ENCODE data around the gene MEOX2.

Gene MEOX2

DNA sequence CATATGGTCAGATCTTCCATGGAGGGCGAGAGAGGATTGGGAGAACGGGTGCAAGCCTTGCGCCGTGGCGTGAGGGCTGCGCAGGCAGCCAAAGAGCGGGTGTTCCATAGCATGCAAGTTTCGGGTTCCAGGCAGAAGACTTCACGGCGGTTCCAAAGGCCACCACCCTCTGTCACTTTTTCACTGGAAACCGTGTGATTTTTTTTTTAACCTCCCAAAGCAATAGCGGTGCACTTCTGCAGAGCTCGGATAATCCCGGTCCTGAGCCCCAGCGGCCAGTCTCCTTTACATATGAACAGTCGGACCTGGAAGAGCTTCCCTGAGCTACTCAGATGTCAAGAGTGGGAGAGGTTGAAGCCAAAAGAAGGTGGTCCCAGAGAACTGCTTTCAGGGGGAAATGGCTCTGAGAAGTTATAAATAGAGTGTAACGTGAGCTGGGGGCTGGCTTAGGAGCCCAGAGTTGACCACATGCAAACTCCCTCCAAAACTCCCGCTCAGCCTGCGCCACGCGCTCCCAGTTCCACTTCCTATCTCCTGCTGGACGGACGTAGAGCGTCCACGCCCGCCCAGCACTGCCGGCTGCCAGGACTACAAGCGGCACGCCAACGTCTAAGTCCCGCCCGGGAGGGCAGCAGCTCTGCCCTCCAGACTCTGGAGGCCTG lies at the start of gene MEOX2:
Gene MEOX2 (minus strand): TSS at position 389 of the 662 bp plus-strand sequence. CDS start 281 bp downstream, at position 108.
- peaks cover 47% of the 10 kb centered on the region for H3K27me3 Mint-ChIP-seq
- DNase-seq: no peak
- no peaks in the 10 kb centered on the region for H3K9me3 Mint-ChIP-seq
- no peak within 1 kb of the TSS for H3K4me3 Mint-ChIP-seq
- no peak within 1 kb of the TSS for H3K27ac Mint-ChIP-seq
- H3K36me3 Mint-ChIP-seq (ENCODE audit: low read depth): no peaks in the 10 kb centered on the region
- H3K4me1 Mint-ChIP-seq (ENCODE audit: low read depth): no peaks in the 10 kb centered on the region

DNA sequence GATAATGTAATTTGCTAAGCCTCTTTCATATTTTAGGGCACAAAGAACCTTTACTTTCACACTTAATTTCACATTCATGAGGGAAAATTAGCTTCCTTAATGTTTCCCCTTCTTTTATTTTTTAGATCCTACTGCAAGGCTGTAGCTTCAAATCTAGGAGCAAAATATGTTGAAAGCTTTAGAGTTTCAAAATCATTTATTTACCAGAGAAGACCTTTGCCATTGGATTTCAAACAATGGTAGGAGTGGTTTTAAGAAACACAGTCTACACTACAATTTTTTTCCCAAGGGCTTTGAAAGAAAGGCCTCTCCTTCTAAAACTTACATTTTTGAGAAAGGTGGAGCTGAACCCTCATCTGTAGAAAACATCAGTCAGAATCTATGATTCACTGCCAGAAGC lies 43.3 kb upstream of the MEOX2 start:
- Mint-ChIP-seq H3K27me3 (no peaks in the 10 kb centered on the region), H3K27ac (no peak overlapping the region), H3K9me3 (no peaks in the 10 kb centered on the region), H3K4me1 (ENCODE audit: low read depth) (no peaks in the 10 kb centered on the region), H3K4me3 (no peak overlapping the region), H3K36me3 (ENCODE audit: low read depth) (no peaks in the 10 kb centered on the region)
- no peak for DNase-seq

DNA sequence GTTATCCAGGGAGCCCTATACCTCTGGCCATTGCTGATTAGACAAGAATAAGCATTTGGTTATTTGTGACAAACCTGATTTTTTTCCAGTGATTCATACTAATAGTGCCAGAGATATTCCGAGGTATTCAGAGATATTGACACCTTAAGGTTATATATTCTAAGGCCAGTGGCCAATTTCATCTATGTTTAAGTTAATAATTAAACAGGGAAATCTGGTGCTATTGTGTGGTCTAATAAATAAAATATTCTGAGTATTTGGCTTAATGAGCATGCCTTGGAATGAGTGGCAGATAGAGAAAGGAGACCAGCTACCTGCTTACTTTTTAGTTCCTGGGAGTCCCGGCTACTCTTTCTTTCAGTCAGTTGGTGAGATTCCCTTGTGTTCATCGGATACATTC lies 38.6 kb upstream of the MEOX2 start:
- H3K36me3 Mint-ChIP-seq (ENCODE audit: low read depth): no peaks in the 10 kb centered on the region

DNA sequence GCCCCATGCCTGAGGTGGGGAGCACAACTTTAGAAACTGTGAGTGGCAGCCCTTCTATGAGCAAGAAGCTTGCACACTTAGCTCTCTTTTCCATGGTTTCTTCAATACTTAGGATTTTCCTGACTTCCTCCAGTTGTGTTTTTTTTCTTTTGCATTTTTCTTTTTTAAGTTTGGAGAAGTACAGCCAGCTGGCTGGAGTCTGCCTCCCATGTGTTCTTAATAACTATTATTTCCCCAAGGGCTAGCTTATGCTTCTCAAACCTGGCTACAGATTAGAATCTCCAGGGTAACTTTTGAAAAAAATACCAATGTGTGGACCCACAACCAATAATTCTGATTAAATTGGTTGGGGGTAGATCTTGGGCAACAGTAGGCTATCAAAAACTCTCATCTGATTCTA lies 37.4 kb upstream of the MEOX2 start:
- H3K4me3 Mint-ChIP-seq: no peak overlapping the region
- no peaks in the 10 kb centered on the region for H3K36me3 Mint-ChIP-seq (ENCODE audit: low read depth)
- H3K27me3 Mint-ChIP-seq: no peaks in the 10 kb centered on the region
- no peak for DNase-seq
- no peaks in the 10 kb centered on the region for H3K4me1 Mint-ChIP-seq (ENCODE audit: low read depth)
- no peak overlapping the region for H3K27ac Mint-ChIP-seq
- no peaks in the 10 kb centered on the region for H3K9me3 Mint-ChIP-seq

More for the DNA sequence above, 38.6 kb upstream of the MEOX2 start:
- DNase-seq: no peak
- Mint-ChIP-seq H3K27me3 (no peaks in the 10 kb centered on the region), H3K9me3 (no peaks in the 10 kb centered on the region), H3K4me3 (no peak overlapping the region), H3K4me1 (ENCODE audit: low read depth) (no peaks in the 10 kb centered on the region), H3K27ac (no peak overlapping the region)

DNA sequence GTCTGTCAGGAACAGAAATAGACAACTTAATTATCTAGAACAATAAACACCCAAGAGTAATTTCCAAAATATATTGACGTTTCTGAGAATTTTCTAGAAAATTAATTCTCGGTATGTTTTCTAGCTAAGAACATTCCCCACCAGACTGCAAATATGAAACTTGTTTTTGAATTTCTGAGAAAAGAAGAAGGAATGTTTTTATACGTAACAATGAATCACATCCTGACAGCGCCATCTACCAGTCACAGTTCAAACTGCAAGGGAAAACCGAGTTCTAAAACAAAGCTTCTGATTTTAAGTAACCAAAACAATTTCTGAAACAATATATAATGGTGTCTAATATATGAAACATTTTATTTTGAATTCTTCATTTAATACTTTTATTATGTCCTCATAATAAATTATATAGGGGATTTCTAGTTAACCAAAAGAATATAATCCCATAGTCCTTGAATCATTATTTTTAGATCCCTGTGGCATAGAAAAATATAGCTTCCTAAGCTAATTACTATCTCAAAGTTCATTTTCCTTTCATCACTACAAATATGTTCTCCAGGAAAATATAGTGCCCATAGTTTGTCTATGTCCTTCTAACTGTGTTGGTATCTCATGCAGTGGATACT lies 34.5 kb upstream of the MEOX2 start:
- Mint-ChIP-seq H3K4me3 (no peak overlapping the region), H3K4me1 (ENCODE audit: low read depth) (no peaks in the 10 kb centered on the region), H3K27me3 (no peaks in the 10 kb centered on the region), H3K9me3 (no peaks in the 10 kb centered on the region), H3K27ac (no peak overlapping the region), H3K36me3 (ENCODE audit: low read depth) (no peaks in the 10 kb centered on the region)
- DNase-seq: no peak

DNA sequence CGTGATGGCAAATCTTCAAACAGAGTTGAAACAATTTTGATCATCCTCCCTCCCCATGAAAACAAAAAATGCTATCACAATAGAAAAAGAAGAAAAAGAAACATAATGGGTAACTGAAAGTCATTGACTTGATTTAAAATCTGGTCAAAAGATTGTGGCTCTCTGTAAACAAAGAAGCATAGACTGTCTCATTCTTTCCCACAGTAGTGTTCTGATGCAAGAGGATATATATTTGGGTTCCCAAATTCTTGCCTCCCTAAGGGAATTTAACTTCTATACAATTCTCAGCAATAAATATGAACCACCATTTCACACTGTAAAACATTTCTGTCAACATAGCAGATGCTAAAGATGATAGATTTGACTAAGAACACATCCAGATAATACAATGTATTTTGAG lies 32.8 kb upstream of the MEOX2 start:
- no peaks in the 10 kb centered on the region for H3K4me1 Mint-ChIP-seq (ENCODE audit: low read depth)
- H3K27me3 Mint-ChIP-seq: no peaks in the 10 kb centered on the region
- peaks cover 2% of the 10 kb centered on the region for H3K9me3 Mint-ChIP-seq
- H3K4me3 Mint-ChIP-seq: no peak overlapping the region
- DNase-seq: no peak
- H3K36me3 Mint-ChIP-seq (ENCODE audit: low read depth): no peaks in the 10 kb centered on the region
- H3K27ac Mint-ChIP-seq: no peak overlapping the region

DNA sequence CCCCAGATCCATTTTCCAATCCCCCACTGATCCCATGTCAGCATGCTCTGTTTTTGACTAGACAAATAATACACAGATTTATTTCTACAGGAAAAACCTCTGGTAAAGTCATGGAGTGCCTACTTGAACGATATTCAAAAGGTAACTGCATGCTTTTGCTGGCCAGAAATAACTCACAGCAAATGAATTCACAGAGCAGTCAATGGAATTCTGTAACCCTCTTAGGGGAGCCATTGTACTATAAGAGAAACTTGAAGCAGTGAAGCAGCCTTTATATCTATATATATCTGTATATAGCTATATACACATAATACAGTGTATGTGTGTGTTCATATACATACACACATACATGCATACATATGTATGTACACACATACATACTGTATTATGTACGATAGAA lies 29.0 kb upstream of the MEOX2 start:
- Mint-ChIP-seq H3K36me3 (ENCODE audit: low read depth) (no peaks in the 10 kb centered on the region), H3K4me3 (no peak overlapping the region), H3K27ac (no peak overlapping the region), H3K27me3 (no peaks in the 10 kb centered on the region), H3K9me3 (peaks cover 2% of the 10 kb centered on the region), H3K4me1 (ENCODE audit: low read depth) (no peaks in the 10 kb centered on the region)
- no peak for DNase-seq

DNA sequence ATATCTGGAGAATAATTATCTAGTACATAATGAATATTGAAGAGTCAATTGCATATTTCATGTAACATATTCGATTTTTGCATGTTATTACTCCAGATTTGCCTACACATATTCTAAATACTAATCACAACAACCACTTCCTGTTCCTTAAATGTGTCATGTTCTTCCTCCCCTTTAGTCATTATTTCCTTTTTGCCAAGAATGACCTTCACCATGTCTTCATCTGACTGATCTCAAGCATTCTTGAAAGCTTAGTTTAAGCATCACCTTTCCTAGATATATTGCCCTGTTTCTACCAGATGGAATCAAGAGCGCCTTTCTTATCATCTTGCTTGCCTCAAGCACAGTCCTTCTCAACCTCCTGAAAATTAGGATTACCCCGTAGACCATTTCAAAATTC lies 23.5 kb upstream of the MEOX2 start:
- no peak for DNase-seq
- no peak overlapping the region for H3K27ac Mint-ChIP-seq
- H3K9me3 Mint-ChIP-seq: peaks cover 9% of the 10 kb centered on the region
- no peaks in the 10 kb centered on the region for H3K36me3 Mint-ChIP-seq (ENCODE audit: low read depth)
- H3K4me1 Mint-ChIP-seq (ENCODE audit: low read depth): peaks cover 2% of the 10 kb centered on the region
- no peaks in the 10 kb centered on the region for H3K27me3 Mint-ChIP-seq
- no peak overlapping the region for H3K4me3 Mint-ChIP-seq

DNA sequence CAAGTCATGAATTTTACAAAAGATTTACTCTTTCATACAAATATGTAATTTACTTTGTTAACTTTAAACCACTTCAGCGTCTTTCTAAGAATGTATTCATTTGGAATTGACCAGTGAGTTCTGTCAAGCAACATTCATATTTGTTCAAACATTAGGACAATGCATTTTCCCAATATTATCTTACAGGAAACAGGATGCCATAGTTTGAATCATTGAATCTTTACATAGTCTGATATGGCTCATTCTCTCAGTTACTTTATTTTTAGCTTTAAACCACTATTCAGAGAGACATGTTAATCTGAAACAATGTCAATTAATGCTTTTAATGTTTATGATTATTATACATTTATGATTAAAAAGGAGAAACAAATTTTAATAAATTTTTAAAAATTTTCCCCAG lies 21.1 kb upstream of the MEOX2 start:
- no peak for DNase-seq
- H3K27me3 Mint-ChIP-seq: no peaks in the 10 kb centered on the region
- H3K27ac Mint-ChIP-seq: no peak overlapping the region
- H3K4me1 Mint-ChIP-seq (ENCODE audit: low read depth): peaks cover 2% of the 10 kb centered on the region
- no peak overlapping the region for H3K4me3 Mint-ChIP-seq
- no peaks in the 10 kb centered on the region for H3K36me3 Mint-ChIP-seq (ENCODE audit: low read depth)
- peaks cover 6% of the 10 kb centered on the region for H3K9me3 Mint-ChIP-seq

DNA sequence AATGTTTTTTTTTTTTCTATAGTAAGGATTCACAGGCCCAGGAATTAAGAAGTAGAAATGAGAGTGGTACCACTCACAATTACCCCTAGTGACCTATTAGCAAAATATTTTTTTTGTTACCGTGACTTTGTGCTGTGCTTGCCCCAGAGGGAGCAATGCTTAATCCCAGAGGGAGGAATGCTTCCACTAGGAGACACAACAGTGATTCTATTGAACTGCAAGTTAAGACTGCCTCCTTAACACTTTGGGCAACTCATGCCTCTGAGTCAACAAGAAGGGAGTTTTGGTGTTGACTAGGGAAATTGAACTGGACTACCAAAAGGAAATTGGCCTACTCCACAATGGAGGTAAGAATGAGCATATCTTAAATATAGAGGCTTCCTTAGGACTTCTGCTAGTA lies 17.2 kb upstream of the MEOX2 start:
- Mint-ChIP-seq H3K36me3 (ENCODE audit: low read depth) (no peaks in the 10 kb centered on the region), H3K4me1 (ENCODE audit: low read depth) (no peaks in the 10 kb centered on the region), H3K27me3 (no peaks in the 10 kb centered on the region), H3K27ac (no peak overlapping the region), H3K4me3 (no peak overlapping the region), H3K9me3 (peaks cover 2% of the 10 kb centered on the region)
- no peak for DNase-seq

DNA sequence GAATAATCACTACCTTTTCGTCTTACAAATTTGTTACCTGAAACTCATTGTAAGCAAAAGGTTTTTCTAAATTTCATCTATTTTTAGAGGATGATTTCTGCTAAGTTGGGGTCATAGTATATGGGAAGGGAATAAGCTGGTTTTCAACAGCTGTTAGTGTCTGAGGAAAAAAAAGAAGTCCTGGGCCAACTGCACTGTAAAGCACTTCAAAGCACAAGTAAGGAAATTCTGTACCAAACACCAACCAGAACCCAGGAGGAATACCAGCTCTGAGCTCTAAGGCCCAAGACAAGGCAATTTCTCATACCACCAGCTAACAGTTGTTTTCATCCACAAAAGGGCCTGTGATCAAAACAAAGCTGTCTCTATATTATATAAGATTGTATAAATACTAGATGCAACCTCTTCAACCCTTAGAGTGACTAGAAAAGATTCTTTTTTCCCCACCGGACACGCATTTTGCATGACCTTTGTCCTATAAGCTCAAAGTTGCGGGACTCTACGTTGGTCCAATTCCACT lies 6.1 kb upstream of the MEOX2 start:
- peaks cover 7% of the 10 kb centered on the region for H3K9me3 Mint-ChIP-seq
- no peak overlapping the region for H3K4me3 Mint-ChIP-seq
- H3K27me3 Mint-ChIP-seq: peaks cover 13% of the 10 kb centered on the region
- H3K27ac Mint-ChIP-seq: no peak overlapping the region
- no peak for DNase-seq
- no peaks in the 10 kb centered on the region for H3K4me1 Mint-ChIP-seq (ENCODE audit: low read depth)
- H3K36me3 Mint-ChIP-seq (ENCODE audit: low read depth): no peaks in the 10 kb centered on the region

DNA sequence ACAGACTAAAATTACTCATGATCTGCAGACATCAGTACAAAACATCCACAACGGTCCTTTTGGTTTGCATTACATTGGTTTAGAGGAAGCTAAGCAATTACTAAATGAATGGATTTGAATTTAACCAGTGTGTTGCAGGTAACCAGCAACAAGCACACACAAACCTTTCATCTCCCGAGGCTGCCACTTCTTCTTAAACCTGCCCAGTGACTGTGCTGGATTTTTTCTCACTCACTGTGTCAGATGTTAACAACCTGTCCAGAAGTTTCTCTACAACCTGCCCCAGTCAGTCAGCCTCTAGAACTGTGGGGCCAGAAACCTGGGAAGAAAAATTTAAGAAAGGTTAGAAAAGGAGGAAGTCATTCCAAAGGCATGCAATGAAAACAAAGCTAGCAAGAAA lies 2.4 kb upstream of the MEOX2 start:
- Mint-ChIP-seq H3K36me3 (ENCODE audit: low read depth) (no peaks in the 10 kb centered on the region), H3K27ac (no peak overlapping the region), H3K4me3 (no peak overlapping the region), H3K9me3 (peaks cover under 1% of the 10 kb centered on the region), H3K4me1 (ENCODE audit: low read depth) (no peaks in the 10 kb centered on the region), H3K27me3 (peaks cover 47% of the 10 kb centered on the region)
- no peak for DNase-seq

DNA sequence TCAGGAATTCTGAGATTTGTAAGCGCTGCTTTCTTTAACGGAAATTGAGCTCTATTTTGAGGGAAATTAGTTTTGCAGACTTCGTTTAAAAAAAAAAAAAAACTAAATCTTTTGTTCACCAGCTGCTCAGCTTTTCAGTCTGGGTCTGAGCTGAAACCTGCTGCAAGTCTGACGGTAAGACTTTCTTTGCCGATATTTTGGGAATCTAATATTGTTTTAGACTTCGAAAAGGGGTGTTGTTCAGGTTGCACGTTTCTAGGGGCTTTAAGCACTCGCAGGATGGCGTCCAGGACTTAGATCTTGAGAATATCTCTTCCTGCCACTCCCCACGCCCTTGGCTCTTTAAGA lies 1.8 kb upstream of the MEOX2 start:
- Mint-ChIP-seq H3K4me1 (ENCODE audit: low read depth) (no peaks in the 10 kb centered on the region), H3K4me3 (no peak overlapping the region), H3K36me3 (ENCODE audit: low read depth) (no peaks in the 10 kb centered on the region), H3K27me3 (peaks cover 47% of the 10 kb centered on the region), H3K9me3 (no peaks in the 10 kb centered on the region), H3K27ac (no peak overlapping the region)
- DNase-seq: no peak

DNA sequence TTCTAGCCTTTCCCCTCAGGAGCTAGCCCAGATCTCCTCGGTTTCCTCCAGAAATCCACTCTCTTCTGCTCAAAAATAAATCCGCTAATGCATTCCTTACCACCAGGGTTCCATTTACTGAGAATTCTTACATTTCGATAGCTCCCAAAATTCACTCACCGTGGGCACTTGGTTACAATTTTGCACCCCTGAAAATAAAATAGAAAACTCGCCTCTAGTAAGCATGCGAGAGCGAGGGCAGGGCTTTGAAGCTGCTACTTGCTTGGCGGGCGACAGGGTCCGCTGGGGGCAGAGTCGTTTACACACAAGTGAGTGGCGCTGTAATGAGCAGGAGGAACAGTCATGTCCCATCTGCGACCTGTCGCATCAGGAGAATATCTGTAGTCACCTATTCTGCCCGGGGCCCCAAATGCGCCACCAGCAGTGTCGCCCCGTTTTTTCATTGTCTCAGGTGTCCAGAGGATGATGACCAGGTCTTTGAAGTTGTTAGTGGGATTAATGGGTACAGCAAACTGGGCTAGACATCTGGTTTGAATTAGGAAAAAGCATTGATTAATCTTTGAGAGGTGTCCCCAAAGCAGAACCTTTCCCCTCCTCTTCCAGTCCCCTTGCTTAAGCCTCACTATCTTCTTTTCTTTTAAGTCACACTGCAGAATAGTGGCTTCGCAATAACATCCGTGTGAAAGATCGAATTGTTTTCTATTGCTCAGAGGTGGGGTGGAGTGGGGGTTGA lies 1.2 kb upstream of the MEOX2 start:
- Mint-ChIP-seq H3K4me1 (ENCODE audit: low read depth) (no peaks in the 10 kb centered on the region), H3K4me3 (no peak overlapping the region), H3K27ac (no peak overlapping the region), H3K9me3 (no peaks in the 10 kb centered on the region), H3K27me3 (peaks cover 47% of the 10 kb centered on the region), H3K36me3 (ENCODE audit: low read depth) (no peaks in the 10 kb centered on the region)
- no peak for DNase-seq

DNA sequence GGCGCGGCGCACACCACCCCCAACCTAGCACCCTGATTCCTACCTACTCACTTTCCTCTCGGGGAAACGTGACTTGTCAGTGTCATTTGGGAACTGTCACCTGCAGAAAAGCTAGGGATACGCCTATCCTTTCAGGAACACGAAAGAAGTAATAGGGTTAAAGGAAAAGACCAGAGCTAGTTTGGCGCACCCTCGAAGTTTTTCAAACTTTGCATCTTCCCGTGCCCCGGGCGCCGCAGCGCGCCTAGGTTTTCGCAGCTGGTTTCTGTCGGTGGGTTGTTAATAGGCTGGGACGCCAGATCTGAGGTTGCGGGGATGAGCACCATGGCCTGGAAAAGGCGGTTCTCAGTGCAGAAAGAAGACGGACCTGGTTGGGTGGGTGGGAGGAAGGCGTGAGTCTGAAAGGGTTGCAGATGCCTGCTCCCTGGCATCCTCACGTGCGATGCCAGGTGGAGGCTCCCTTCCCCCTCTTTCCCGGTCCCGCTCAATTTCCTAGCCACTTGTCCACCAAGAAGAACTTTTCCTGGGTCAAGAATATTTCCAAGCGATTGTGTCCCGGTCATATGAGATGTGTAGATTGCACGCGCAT lies 568 bp upstream of the MEOX2 start:
- Mint-ChIP-seq H3K4me3 (no peak overlapping the region), H3K4me1 (ENCODE audit: low read depth) (no peaks in the 10 kb centered on the region), H3K9me3 (no peaks in the 10 kb centered on the region), H3K36me3 (ENCODE audit: low read depth) (no peaks in the 10 kb centered on the region), H3K27ac (no peak overlapping the region), H3K27me3 (peaks cover 47% of the 10 kb centered on the region)
- no peak for DNase-seq
